Right lobe of liver (tissue), 6 donors: ENCODE measurements around the gene IPPK. TPM values are rescaled to one million over a fixed set of nuclear protein-coding genes. Genes with fewer than 3 reads are reported as not detected.

Source experiments
- ATAC-seq, 4 donors: fragments of 200-7000 bp; cut with Tn5 transposase; one replicate each; pipeline ENCODE4 v1.9.1; 2020; ENCODE audit warnings: mild to moderate bottlenecking in 4 of 4, moderate library complexity in 4 of 4
- DNase-seq, 3 donors: peaks; one replicate each; pipeline ENCODE4 v3.0.0-alpha.2; 2020
- H3K27ac ChIP-seq, 3 donors: fragments of 200-600 bp; one replicate each; pipeline ENCODE4 v1.8.0; 2022
- H3K27me3 ChIP-seq, 2 donors: fragments of 200-600 bp; one replicate each; pipeline ENCODE4 v1.8.0; 2022
- H3K36me3 ChIP-seq, 4 donors: fragments of 200-600 bp; sonication (generic) in 1 of 4; one replicate each; pipeline versions ENCODE4 v1.5.1 to v1.8.0; 2017 to 2022; ENCODE audit warnings: control low read depth in 1 of 4
- H3K4me1 ChIP-seq, 4 donors: fragments of 200-600 bp; sonication (generic) in 1 of 4; one replicate each; pipeline versions ENCODE4 v1.5.1 to v1.8.0; 2017 to 2022; ENCODE audit warnings: control low read depth in 1 of 4
- H3K4me3 ChIP-seq, 3 donors: fragments of 200-600 bp; one replicate each; pipeline ENCODE4 v1.8.0; 2022
- H3K9me3 ChIP-seq, 4 donors: fragments of 200-600 bp; sonication (generic) in 1 of 4; one replicate each; pipeline versions ENCODE4 v1.5.1 to v1.8.0; 2017 to 2022; ENCODE audit warnings: control low read depth in 1 of 4
- POLR2A ChIP-seq: fragments of 450-650 bp; IDR thresholded peaks from one replicate; pipeline ENCODE4 v1.6.1; 2017; ENCODE audit warnings: antibody characterized with exemption, mild to moderate bottlenecking
- WGBS: methylation state at CpG from one replicate; pipeline ENCODE4 v1.1.6; 2018; ENCODE audit warnings: low coverage, low lambda C conversion rate; ENCODE audit not compliant: insufficient coverage; ENCODE audit errors: missing lambda C conversion rate; 5-methylcytosine and 5-hydroxymethylcytosine counted together
- intact Hi-C, 2 donors: fragments of 100-400 bp; cut with DNase I; formaldehyde crosslinking; loops; one replicate each; pipeline versions ENCODE4 v1.11.2 to v1.14.1; 2022
- total RNA-seq, 6 experiments: library from RNA; depleted of rRNA in 2 of 6; stranded (reverse); fragments of >200 nt in 2 of 6; fragmentation: NEBNext Ultra II Directional in 3 of 6; extraction: Animal tissue kit (Norgen Biotek cat#: 25700) in 3 of 6; gene quantifications; one replicate each; pipeline versions ENCODE4 v1.1.0 to v1.2.4, GENCODE V29; 2016 to 2023
- TF ChIP-seq, protein P1 (sequence below), 4 donors: fragments of 200-600 bp in 3 of 4; fragments of 450-650 bp in 1 of 4; IDR thresholded peaks; one replicate each; pipeline versions ENCODE4 v1.5.1 to v1.8.0; 2016 to 2022; ENCODE audit warnings: antibody characterized with exemption in 4 of 4, mild to moderate bottlenecking in 2 of 4
- donor health status: DM: no; HTN: yes; CAD: no.
- donor health status: DM: no; HTN: no; CAD: no.
- donor health status: DM: no; HTN: no; CAD: no.
- donor health status: DM: no; HTN: yes; CAD: no.
- donor health status: DM: no; HTN: yes; CAD: no.

The IPPK gene
- total RNA-seq, 6 experiments from 2014 or later: 2.4 to 4.9 (median 3.7) TPM

DNA sequence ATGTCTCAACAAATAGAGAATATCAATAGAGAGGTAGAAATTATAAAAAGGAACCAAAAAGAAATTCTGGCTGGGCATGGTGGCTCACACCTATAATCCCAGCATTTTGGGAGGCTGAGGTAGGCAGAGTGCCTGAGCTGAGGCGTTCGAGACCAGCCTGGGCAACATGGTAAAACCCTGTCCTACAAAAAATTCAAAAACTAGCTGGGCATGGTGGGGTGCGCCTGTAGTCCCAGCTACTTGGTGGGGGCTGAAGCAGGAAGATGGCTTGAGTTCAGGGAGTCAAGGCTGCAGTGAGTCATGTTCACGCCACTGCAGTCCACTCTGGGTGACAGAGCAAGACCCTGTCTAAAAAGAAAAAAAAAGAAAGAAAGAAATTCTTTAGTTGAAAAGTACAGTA lies 24.9 kb downstream of the IPPK start:
- DNase-seq (no peak), ATAC-seq (no peak)
- TF ChIP-seq, protein P1, sequence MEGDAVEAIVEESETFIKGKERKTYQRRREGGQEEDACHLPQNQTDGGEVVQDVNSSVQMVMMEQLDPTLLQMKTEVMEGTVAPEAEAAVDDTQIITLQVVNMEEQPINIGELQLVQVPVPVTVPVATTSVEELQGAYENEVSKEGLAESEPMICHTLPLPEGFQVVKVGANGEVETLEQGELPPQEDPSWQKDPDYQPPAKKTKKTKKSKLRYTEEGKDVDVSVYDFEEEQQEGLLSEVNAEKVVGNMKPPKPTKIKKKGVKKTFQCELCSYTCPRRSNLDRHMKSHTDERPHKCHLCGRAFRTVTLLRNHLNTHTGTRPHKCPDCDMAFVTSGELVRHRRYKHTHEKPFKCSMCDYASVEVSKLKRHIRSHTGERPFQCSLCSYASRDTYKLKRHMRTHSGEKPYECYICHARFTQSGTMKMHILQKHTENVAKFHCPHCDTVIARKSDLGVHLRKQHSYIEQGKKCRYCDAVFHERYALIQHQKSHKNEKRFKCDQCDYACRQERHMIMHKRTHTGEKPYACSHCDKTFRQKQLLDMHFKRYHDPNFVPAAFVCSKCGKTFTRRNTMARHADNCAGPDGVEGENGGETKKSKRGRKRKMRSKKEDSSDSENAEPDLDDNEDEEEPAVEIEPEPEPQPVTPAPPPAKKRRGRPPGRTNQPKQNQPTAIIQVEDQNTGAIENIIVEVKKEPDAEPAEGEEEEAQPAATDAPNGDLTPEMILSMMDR (IDR thresholded peaks at IDR 0.05): no peak
- TF ChIP-seq POLR2A: no peak
- Histone ChIP-seq H3K9me3 (no peaks in the 10 kb centered on the region), H3K27me3 (no peaks in the 10 kb centered on the region), H3K4me1 (no peaks in the 10 kb centered on the region), H3K4me3 (no peak overlapping the region), H3K36me3 (peaks cover 0 to 66% (median 16%) of the 10 kb centered on the region in 4 donors), H3K27ac (no peak overlapping the region)
- 100% methylated on average over 4 of the region's 4 CpGs for WGBS
- intact Hi-C loops: no loop called here

DNA sequence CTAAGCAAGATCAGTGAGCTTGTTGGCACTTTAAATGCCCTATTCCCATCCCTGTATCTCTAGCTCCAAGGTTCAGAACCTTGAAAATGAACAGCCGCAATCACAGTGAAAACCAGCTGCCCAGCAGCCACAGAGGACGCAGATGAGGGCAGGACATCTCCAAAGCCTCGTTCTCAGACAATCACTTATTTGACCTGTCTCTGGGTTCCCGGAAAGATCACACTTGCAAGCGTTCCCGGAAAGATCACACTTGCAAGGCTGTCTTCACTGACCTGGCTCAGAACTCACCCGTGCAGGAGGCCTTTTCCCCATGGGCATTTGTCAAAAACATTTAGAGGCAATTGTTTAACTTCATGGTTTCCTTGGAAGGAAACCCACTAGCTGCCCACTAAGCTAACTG lies 25.7 kb downstream of the IPPK start:
- no peak for ATAC-seq
- TF ChIP-seq, protein P1 (IDR thresholded peaks at IDR 0.05): no peak
- no peak for TF ChIP-seq POLR2A
- Histone ChIP-seq H3K27me3 (no peaks in the 10 kb centered on the region), H3K4me3 (no peak overlapping the region), H3K36me3 (peaks cover 0 to 70% (median 16%) of the 10 kb centered on the region in 4 donors), H3K27ac (no peak overlapping the region), H3K9me3 (no peaks in the 10 kb centered on the region), H3K4me1 (no peaks in the 10 kb centered on the region)
- no CpG with 5 or more reads among the region's 7 CpGs for WGBS
- intact Hi-C loops: no loop called here
- DNase-seq: no peak

DNA sequence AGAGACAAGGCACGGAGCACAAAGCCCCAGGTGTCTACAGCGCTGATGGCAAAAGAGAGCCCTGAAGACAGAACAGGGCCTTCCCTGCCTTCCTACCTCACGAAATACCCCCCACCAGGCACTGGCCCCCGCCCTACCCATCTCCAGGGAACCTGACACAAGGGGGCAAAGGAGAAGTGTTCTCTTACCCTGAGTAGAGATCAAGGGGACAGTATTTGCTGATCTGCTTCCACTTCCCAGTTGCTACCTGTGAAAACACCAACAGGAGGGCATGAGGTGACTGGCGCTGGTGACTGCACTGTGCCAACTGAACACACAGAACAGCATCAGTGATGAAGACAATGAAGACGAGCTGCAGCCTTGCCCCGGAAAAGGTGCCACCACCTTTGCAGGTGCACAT lies 27.4 kb downstream of the IPPK start:
- Histone ChIP-seq H3K4me1 (no peaks in the 10 kb centered on the region), H3K36me3 (peaks cover 0 to 69% (median 10%) of the 10 kb centered on the region in 4 donors), H3K27ac (no peak overlapping the region), H3K27me3 (no peaks in the 10 kb centered on the region), H3K4me3 (no peak overlapping the region), H3K9me3 (no peaks in the 10 kb centered on the region)
- no peak for DNase-seq
- 90% methylated on average over 2 of the region's 7 CpGs for WGBS
- ATAC-seq: no peak
- TF ChIP-seq POLR2A: no peak
- TF ChIP-seq, protein P1 (IDR thresholded peaks at IDR 0.05): no peak
- intact Hi-C loops: no loop called here

DNA sequence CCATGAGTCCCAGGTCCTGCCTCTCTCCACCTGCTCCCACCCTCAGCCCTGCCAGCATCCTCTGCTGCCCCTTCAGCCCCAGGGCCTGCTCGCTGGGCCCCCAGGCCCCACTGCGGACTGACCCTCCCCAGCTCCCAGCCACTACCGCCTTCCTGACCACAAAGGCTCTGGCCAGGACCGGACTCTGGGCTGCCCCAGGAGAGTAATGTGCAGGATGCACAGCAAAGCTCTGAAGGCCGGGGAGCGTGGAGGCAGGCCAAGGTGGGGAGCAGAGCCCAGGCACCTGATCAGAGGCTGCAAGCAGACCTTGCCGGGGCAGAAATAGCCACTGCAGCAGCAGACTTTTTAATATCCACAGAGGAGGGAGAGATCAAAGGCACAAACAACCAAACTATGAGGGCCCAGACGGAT lies 27.9 kb downstream of the IPPK start:
- WGBS: 73% methylated on average over 4 of the region's 8 CpGs
- ATAC-seq (peak in 1 of 4 donors; percentile 28), DNase-seq (peak in 1 of 3 donors; percentile 46)
- TF ChIP-seq POLR2A: no peak
- TF ChIP-seq, protein P1 (IDR thresholded peaks at IDR 0.05): no peak
- Histone ChIP-seq H3K27ac (no peak overlapping the region), H3K4me1 (no peaks in the 10 kb centered on the region), H3K36me3 (peaks cover 0 to 69% (median 12%) of the 10 kb centered on the region in 4 donors), H3K9me3 (no peaks in the 10 kb centered on the region), H3K27me3 (no peaks in the 10 kb centered on the region), H3K4me3 (no peak overlapping the region)
- intact Hi-C loops: no loop called here
